CD4-positive, alpha-beta T cell treated with Interleukin-15 for 4 hours (primary cell): ENCODE measurements around the gene SH2B3.

ENCODE experiments used
- DNase-seq: peaks from one replicate; pipeline ENCODE4 v3.0.0-alpha.2; 2020; ENCODE audit warnings: low spot score

Gene SH2B3

DNA sequence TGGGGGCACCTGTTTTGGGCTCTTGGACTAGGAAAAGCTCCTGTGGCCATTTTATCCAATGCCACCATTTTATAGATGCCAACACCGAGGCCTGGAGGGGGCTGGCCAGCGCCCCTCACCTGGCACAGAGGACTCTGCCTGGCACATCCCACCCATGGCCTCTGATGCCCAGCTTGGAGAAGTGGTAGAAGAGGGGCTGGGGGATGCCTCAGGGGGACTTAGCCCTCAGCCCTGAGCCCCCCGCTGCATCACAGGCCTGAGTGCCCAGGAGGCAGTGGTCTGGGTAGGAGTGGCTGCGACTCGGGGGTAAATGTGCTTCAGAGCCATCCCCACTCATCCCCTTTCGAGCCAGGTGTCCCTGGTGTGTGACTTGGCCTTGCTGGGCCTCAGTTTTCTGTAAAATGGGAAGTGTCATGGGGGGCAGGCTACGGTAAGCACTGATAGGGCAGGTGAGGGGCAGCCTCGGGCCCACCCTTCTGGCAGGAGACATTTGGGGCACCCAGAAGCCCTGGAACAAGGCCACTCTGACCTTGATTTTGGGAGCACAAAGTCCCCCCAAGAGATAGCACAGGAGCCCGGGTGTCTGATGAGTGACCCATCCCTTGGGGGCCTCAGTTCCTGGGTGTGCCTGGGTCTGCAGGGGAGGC lies 22.5 kb downstream of the SH2B3 start:
- DNase-seq, result no peak

DNA sequence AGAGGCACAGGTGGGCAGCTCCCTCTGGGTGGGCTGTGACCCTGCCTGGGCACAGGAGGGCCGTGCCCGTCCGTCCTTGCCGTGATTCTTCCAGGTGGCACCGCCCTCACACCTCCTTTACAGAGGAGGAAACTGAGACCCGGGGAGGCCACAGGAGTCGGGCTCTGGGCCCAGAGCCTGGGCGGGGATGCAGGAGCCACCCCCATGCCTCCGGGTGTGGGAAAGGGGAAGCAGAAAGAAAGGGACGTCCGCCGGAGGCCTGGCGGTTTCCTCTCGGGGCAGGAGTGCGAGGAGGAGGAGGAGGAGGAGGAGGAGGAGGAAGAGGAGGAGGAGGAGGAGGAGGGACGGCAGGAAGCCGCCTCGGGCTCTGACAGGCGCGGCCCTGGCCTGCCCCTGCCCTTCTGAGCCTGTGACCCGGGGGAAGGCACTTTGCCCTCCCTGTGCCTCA lies 23.0 kb downstream of the SH2B3 start:
- DNase-seq, result no peak

DNA sequence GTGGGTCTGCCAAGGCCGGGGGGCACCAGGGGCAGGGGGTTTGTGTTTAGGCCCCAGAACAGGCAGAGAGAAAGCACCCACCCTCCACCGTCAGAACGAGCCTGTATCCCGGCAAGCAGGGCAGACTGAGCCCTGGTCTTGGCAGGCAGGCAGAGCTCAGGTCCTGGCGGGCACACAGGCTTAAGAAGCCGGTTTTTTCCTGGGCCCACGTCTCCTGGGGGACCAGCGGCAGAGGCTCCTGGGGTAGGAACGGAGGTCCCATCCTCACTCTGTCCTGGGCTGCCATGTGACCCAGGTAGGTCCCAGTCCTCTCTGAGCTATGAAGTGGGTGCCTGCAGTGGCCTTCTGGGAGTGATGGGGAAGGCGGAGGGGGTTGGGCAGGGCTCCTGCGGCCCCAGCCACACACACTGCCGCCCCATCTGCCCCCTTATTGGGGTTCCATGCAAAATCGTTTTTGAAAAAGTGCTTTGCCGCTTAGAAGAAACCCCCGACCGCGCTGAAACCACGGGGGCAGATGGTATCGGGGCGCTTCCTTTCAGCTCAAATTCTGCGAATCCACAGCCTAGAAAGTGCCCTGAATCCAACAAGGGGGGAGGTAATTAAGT lies 24.2 kb downstream of the SH2B3 start:
- peak; percentile 87 for DNase-seq

GRCh38 chr12:111430433-111431353 lies 25.0 kb downstream of the SH2B3 start:
- peak; percentile 73 for DNase-seq

GRCh38 chr12:111431772-111432171 lies 26.0 kb downstream of the SH2B3 start:
- no peak for DNase-seq

- DNase-seq, result no peak
Measured at GRCh38 chr12:111434049-111434448, 28.3 kb downstream of the SH2B3 start.

- DNase-seq, result peak; percentile 91
Measured at GRCh38 chr12:111434680-111435338, 29.1 kb downstream of the SH2B3 start.

- DNase-seq, result peak; percentile 21
Measured at GRCh38 chr12:111435661-111436201, 30.0 kb downstream of the SH2B3 start.

DNA sequence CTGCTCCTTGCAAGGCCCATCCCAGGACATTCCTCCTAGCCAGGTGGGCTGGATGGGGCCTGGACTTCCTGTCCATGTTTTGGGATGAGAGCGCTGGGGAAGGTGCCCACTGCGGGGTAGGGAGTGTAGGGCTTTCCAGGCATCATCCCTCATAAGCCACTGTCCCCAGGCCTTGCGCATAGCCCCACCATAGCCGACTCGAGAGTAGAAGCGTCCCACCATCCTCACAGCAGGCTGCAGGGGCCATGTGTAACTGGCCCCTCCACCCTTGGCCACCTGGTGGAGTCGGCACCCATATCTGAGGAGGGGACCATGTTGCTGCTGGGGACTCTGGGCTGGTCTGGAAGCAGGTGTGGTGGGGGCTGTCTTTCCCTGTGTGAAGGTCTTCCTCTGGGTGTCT lies 30.5 kb downstream of the SH2B3 start:
- no peak for DNase-seq

DNA sequence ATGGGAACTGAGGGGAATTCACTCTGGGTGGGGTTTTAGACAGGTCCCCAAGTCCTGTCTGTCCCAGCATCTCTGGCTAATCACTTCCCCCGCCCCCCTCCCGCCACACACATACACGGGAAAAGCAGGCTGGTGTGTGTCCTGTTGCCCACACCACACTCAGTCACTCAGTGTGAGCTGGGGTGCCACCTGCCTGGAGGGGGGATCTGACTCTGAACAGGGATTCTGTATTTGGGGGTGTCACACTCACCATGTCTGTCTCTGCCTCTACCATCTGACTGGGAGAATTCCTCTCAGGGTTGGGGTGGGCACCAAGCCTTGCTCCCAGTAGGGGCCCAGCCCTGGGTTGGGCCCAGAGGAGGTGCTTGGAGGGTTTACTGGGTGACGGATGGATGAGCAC lies 31.1 kb downstream of the SH2B3 start:
- DNase-seq, result no peak

DNA sequence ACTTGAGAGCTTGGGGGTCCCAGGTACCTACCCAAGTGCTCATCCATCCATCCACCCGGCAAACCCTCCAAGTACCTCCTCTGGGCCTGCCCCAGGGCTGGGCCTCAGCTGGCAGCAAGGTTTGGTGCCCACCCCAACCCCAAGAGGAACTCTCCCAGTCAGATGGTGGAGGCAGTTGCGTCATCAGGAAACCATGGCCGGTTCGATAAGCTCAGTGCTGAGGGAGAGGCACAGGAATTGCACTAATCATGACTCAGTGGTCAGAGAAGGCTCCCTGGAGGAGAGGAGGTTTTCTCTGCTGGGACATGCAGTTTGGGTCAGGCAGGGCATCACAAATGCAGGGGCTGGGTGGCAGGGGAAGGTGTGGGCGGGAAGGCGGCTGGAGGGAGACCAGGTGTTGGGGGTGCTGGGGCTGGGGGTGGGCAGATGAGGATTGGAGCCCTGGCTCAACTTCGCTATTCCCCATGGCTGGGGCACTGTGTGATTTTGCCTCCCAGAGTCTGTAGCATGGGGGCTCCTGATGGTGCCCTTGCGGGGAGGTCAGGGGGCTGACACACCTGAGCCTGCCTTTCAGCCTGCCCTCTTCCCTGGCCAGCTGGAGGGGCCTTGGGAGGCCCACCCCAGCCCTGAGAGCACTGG lies 32.2 kb downstream of the SH2B3 start:
- DNase-seq, result peak; percentile 20

DNA sequence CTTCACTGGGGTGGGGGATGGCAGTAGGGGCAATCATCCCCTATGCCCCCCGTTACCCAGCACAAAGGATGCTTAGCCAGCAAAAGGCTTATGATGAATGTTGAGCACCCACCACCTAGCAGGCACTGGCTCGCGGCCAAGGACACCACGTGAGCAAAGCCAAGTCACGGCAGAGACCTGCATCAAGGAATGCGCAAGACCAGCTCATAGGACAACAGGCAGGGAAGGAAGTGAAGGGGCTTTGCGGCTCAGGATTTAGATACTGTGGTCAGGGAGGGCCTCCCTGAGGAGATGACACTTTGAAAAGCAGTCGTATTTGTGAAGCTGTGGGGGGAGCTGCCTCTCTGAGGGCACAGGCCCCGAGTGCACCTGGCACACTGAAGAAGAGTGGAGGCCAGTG lies 32.8 kb downstream of the SH2B3 start:
- DNase-seq, result peak; percentile 46

DNA sequence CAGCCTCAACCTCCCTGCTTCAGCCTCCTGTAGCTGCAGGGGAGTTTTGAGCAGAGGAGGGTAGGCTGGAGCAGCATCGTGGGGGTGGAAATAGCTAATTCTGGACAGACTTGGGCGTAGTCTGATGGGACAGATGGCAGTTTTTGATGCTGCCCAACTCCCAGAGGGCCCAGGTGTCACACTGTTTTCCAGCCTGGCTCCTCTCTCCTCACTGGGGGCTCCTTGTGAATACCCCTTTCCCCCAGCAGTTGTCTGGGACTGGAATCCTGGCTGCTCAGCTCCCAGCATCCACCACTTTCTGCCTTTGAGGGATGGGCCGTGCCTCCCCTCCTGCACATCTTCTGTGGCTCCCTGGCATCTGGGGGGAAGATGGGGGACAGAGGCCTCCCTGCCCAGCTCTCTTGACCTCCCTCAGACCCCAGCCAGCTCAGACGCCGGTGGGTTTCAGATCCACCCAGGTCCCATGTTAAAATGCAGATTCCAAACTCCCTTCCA lies 34.0 kb downstream of the SH2B3 start:
- no peak for DNase-seq

GRCh38 chr12:111440152-111440551 lies 34.4 kb downstream of the SH2B3 start:
- DNase-seq, result no peak

GRCh38 chr12:111440631-111441030 lies 34.9 kb downstream of the SH2B3 start:
- no peak for DNase-seq

GRCh38 chr12:111441107-111441928 lies 35.6 kb downstream of the SH2B3 start:
- DNase-seq, result no peak

DNA sequence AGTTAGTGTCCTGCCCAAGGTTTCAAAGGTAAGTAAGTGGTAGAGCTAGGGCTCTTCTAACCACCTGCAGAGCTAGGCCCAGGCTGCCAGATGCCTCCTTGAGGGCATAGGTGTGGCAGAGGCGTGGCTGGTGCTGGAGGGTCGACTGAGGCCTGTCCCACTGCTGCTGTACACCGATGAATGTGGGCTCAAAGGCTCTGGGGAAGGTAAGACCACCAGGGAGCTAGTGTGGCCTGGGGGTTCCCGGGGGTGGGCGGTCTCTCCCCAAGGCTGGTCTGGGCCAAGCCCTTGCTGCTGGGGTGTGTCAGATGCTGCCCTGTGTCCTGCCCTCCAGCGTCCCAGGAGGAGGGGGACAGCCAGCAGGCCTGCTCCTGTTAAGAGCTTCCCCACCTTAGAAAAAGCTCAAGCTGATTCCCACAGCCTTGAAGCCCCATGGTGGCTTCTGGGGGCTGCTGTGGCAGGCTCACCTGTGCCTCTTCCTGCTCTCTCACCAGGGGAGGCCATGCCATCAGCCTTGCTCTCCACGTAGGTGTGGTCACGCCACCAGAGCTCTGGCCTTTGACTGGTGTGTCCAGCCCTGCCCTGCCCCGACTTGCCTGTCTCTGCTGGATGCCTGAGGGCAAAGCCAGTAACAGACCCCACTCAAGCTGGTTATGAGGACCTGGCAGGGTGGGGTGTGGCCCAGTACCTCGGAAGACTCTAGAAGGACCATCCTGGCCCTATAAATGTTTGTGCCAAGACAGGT lies 36.8 kb downstream of the SH2B3 start:
- no peak for DNase-seq

DNA sequence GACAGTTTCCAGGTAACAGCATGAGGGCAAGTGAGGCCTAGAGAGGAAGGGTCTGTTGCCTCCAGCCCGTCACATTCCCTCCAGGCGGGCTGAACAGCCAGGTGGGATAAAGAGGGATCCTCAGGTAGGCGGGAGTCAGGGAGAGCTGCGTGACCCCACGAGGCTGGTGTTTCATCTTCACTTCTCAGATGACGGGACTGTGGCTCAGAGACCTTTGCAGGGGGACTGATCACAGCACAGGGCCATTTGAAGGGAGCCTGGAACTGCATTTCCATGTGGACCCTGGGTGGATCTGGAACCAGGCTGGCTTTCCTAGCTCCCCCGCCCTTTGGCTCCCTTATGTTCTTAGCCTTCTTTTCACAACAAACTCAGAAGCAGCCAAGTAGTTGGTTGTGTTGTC lies 37.4 kb downstream of the SH2B3 start:
- no peak for DNase-seq

GRCh38 chr12:111443586-111443985 lies 37.9 kb downstream of the SH2B3 start:
- DNase-seq, result peak; percentile 45
